Heart left ventricle (tissue), 13 donors: Measurements from ENCODE around the gene TOMM5.

ENCODE experiments used
- CTCF ChIP-seq, 12 donors: fragments of 200-600 bp; sonication (generic) in 4 of 12; IDR thresholded peaks; one replicate each; pipeline versions ENCODE4 v1.5.0 to v1.8.0; 2018 to 2022; ENCODE audit warnings: antibody characterized with exemption in 12 of 12, mild to moderate bottlenecking in 5 of 12
- POLR2A ChIP-seq, 2 donors: fragments of 450-650 bp; IDR thresholded peaks; one replicate each; pipeline ENCODE4 v1.6.1; 2017; ENCODE audit warnings: antibody characterized with exemption in 2 of 2, mild to moderate bottlenecking in 2 of 2, moderate library complexity in 2 of 2
- donor health status: ischemic (EF 13 %, LVEDD 7.1; RV severe dilation, severe dysfunction).
- donor health status: DM: no; HTN: yes; CAD: no.
- donor health status: DM: no; HTN: no; CAD: no.
- donor health status: ischemic (EF 25% LVEDD 6.9; RV normal size, moderate dysfunction).
- donor health status: ischemic (EF 25% LVEDD 5.7; RV mildly dilated, moderate dysfunction).
- donor health status: ischemic (EF 35%, LVEDD 5.7; RV mildly dilated, moderate dysfunction).
- donor health status: nonischemic (EF 11% LVEDD 7.7; RV severe dilation, severe dysfunction).
- donor health status: DM: yes; HTN: yes; CAD: no.
- donor health status: PGD.
- donor health status: ischemic (EF 29% LVEDD 5.4; RV normal size, mild dysfunction).
- donor health status: nonischemic (EF 23%, LVEDD 6.1; RV moderate dilation, normal function).

GRCh38 chr9:37641331-37641730 lies 48.9 kb upstream of the TOMM5 start:
- TF ChIP-seq CTCF (IDR thresholded peaks at IDR 0.05) (no peak), POLR2A (IDR thresholded peaks at IDR 0.05) (no peak)
